ENCODE results near the gene PLXNA2. TPM values are rescaled to one million over a fixed set of nuclear protein-coding genes. Genes with fewer than 3 reads are reported as not detected.

The PLXNA2 gene
- total and polyA plus RNA-seq, 2 of the 8 experiments (the other 6 are each of a cell fraction or from before 2014, with no cell fraction given): 0.33 to 1.5 TPM

GRCh38 chr1:208209896-208210589 lies 34.1 kb downstream of the PLXNA2 start (continued):
- no peak for TF ChIP-seq CHD7 (IDR thresholded peaks at IDR 0.05; ENCODE audit: insufficient replicate concordance, low read length)
- TF ChIP-seq YY1 (IDR thresholded peaks at IDR 0.05; ENCODE audit: low read depth, low read length): no peak
- TF ChIP-seq TBP (IDR thresholded peaks at IDR 0.05; ENCODE audit: low read depth, low read length): no peak
- no peak for TF ChIP-seq SP2 (IDR thresholded peaks at IDR 0.05; ENCODE audit: low read length)
- TF ChIP-seq EGR1 (IDR thresholded peaks at IDR 0.05; ENCODE audit: borderline replicate concordance, low read depth, low read length): no peak
- no peak for TF ChIP-seq HDAC6 (IDR thresholded peaks at IDR 0.05; ENCODE audit: low read depth, low read length)
- no peak for TF ChIP-seq RXRA (IDR thresholded peaks at IDR 0.05; ENCODE audit: insufficient read depth, low read depth, low read length)
- TF ChIP-seq GABPA (IDR thresholded peaks at IDR 0.05; ENCODE audit: borderline replicate concordance, insufficient read depth, low read length): no peak
- no peak for TF ChIP-seq NRF1 (IDR thresholded peaks at IDR 0.05; ENCODE audit: low read depth, low read length)
- no peak for TF ChIP-seq KDM5A (IDR thresholded peaks at IDR 0.05; ENCODE audit: low read length)
- TF ChIP-seq TAF1 (IDR thresholded peaks at IDR 0.05; ENCODE audit: low read depth, low read length): no peak
